Gastroesophageal sphincter (tissue), 4 donors: Measurements from ENCODE around the gene SPRYD3. TPM values are rescaled to one million over a fixed set of nuclear protein-coding genes. Genes with fewer than 3 reads are reported as not detected.

Experiments
- ATAC-seq: fragments of 150-250 bp; one replicate; pipeline ENCODE4 v1.9.1; 2016; ENCODE audit warnings: mild to moderate bottlenecking, moderate library complexity
- H3K27ac ChIP-seq, 4 donors: fragments of 200-600 bp; sonication (generic) in 3 of 4; 1 replicate in 3 of 4; 2 replicates in 1 of 4; pipeline ENCODE4 v1.5.1; 2016 to 2019
- H3K27me3 ChIP-seq: fragments of 200-600 bp; sonication (generic); one replicate; pipeline ENCODE4 v1.5.1; 2019
- H3K36me3 ChIP-seq, 2 donors: fragments of 200-600 bp; sonication (generic); one replicate each; pipeline ENCODE4 v1.5.1; 2019; ENCODE audit warnings: control low read depth in 1 of 2
- H3K4me1 ChIP-seq, 3 donors: fragments of 200-600 bp; sonication (generic); 1 replicate in 2 of 3; 2 replicates in 1 of 3; pipeline ENCODE4 v1.5.1; 2016 to 2019; ENCODE audit warnings: control low read depth in 2 of 3
- H3K4me3 ChIP-seq, 2 donors: fragments of 200-600 bp; sonication (generic); one replicate each; pipeline ENCODE4 v1.5.1; 2019; ENCODE audit warnings: mild to moderate bottlenecking in 1 of 2, moderate library complexity in 1 of 2
- H3K9me3 ChIP-seq, 3 donors: fragments of 200-600 bp; sonication (generic); one replicate each; pipeline ENCODE4 v1.5.1; 2017 to 2019; ENCODE audit warnings: control low read depth in 2 of 3
- EP300 ChIP-seq: sonication (generic); formaldehyde crosslinking; IDR thresholded peaks from one replicate; pipeline ENCODE4 v1.6.1; 2017; ENCODE audit warnings: antibody characterized with exemption, mild to moderate bottlenecking
- POLR2A ChIP-seq, 2 donors: fragments of 450-650 bp; IDR thresholded peaks; one replicate each; pipeline ENCODE4 v1.6.1; 2017; ENCODE audit warnings: antibody characterized with exemption in 2 of 2, mild to moderate bottlenecking in 2 of 2, moderate library complexity in 1 of 2
- POLR2AphosphoS5 ChIP-seq: sonication (generic); formaldehyde crosslinking; IDR thresholded peaks from one replicate; pipeline ENCODE4 v1.6.1; 2017; ENCODE audit warnings: antibody characterized with exemption
- WGBS, 2 donors: methylation state at CpG; one replicate each; pipeline ENCODE4 v1.1.5; 2018; ENCODE audit warnings: low coverage in 1 of 2; 5-methylcytosine and 5-hydroxymethylcytosine counted together
- total RNA-seq, 4 donors: library from RNA; depleted of rRNA; stranded (reverse); fragments of >200 nt; gene quantifications; one replicate each; pipeline ENCODE4 v1.1.0, GENCODE V29; 2016
- TF ChIP-seq, protein P1 (sequence below), 4 experiments: fragments of 200-600 bp in 2 of 4; fragments of 450-650 bp in 2 of 4; sonication (generic) in 1 of 4; IDR thresholded peaks; one replicate each; pipeline ENCODE4 v1.5.1; 2017 to 2019; ENCODE audit warnings: antibody characterized with exemption in 4 of 4, mild to moderate bottlenecking in 2 of 4, moderate library complexity in 2 of 4

SPRYD3 gene
- total RNA-seq, 4 donors from 2014 or later: 79.1 to 137 (median 110) TPM

DNA sequence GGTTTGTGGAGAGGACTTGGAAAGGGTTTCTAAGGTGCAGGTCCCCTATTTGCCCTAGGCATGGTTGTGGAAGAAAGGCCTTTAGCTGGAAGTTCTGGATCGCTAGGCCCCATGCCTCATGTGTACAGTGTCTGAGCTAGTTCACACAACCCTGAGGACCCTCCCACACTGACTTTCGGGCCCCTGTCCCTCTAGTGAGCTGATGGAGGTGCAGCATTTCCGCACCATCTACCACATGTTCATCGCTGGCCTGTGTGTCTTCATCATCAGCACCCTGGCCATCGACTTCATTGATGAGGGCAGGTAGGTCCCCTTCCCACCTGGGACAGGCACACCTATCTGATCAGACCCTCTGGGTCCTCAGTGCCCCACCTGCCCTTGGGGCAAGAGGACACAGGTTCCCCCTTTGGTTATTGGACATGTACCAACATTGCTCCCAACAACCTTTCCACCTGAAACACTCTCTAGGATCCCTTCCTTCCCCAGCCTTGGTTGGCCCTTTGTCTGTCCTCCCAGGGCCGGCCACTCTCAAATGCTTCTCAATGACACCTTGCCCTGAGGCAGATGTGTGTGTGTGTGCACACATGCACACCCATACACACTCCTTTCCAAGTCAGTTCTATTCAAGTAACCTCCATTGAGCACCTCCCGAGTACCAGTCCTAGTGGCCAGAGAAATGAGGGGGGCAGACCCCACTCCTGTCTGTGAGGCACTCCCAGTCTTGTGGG lies 26.7 kb upstream of the SPRYD3 start:
- no peak overlapping the region for H3K27ac ChIP-seq
- no peak for ATAC-seq
- WGBS, 2 donors: 96 to 100% methylated on average over 5 of the region's 7 CpGs
- H3K4me1 ChIP-seq: peaks cover 0 to 41% (median 5%) of the 10 kb centered on the region in 3 donors
- H3K27me3 ChIP-seq: no peaks in the 10 kb centered on the region
- H3K4me3 ChIP-seq: no peak overlapping the region
- H3K36me3 ChIP-seq: peaks cover 0 to 22% of the 10 kb centered on the region in 2 donors
- TF ChIP-seq EP300: no peak
- no peak for TF ChIP-seq POLR2AphosphoS5
- TF ChIP-seq POLR2A (IDR thresholded peaks at IDR 0.05): no peak
- TF ChIP-seq, protein P1, sequence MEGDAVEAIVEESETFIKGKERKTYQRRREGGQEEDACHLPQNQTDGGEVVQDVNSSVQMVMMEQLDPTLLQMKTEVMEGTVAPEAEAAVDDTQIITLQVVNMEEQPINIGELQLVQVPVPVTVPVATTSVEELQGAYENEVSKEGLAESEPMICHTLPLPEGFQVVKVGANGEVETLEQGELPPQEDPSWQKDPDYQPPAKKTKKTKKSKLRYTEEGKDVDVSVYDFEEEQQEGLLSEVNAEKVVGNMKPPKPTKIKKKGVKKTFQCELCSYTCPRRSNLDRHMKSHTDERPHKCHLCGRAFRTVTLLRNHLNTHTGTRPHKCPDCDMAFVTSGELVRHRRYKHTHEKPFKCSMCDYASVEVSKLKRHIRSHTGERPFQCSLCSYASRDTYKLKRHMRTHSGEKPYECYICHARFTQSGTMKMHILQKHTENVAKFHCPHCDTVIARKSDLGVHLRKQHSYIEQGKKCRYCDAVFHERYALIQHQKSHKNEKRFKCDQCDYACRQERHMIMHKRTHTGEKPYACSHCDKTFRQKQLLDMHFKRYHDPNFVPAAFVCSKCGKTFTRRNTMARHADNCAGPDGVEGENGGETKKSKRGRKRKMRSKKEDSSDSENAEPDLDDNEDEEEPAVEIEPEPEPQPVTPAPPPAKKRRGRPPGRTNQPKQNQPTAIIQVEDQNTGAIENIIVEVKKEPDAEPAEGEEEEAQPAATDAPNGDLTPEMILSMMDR (IDR thresholded peaks at IDR 0.05): no peak
- H3K9me3 ChIP-seq: no peaks in the 10 kb centered on the region

GRCh38 chr12:53105256-53105655 lies 26.1 kb upstream of the SPRYD3 start:
- Histone ChIP-seq H3K27ac (no peak overlapping the region), H3K27me3 (no peaks in the 10 kb centered on the region), H3K36me3 (peaks cover 0 to 28% of the 10 kb centered on the region in 2 donors), H3K4me1 (peaks cover 4 to 47% (median 5%) of the 10 kb centered on the region in 3 donors), H3K9me3 (no peaks in the 10 kb centered on the region), H3K4me3 (no peak overlapping the region)
- no peak for ATAC-seq
- 86 to 95% methylated on average over 5 to 6 of the region's 8 CpGs for WGBS, 2 donors
- TF ChIP-seq POLR2AphosphoS5 (no peak), POLR2A (IDR thresholded peaks at IDR 0.05) (no peak), EP300 (no peak)
- TF ChIP-seq, protein P1 (IDR thresholded peaks at IDR 0.05): no peak

DNA sequence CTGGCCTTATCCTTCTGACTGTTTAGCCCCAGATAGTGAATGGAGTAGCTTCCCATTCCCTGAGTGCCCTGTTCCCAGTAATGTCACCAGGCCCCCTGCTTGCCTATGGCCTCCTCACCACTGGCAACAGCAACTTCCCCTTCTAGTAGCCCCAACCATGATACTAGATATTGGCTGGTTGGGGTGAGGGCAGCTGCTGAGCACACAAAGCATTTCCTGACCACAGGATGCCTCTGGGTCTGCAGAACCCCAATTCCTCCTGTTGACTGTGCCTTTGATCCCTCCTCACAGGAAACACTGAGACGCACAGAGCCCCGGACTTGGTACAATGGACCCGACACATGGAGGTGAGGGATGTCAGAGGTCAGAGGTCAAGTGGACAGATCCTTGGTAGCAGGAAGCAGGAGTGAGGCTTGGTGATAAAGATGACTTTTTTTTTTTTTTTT lies 24.7 kb upstream of the SPRYD3 start:
- TF ChIP-seq, protein P1 (IDR thresholded peaks at IDR 0.05): no peak
- TF ChIP-seq POLR2AphosphoS5 (no peak), POLR2A (IDR thresholded peaks at IDR 0.05) (no peak), EP300 (no peak)
- Histone ChIP-seq H3K9me3 (no peaks in the 10 kb centered on the region), H3K27ac (peak overlapping the region in 1 of 4 donors; percentile 14), H3K4me1 (peaks cover 5 to 58% (median 10%) of the 10 kb centered on the region in 3 donors), H3K4me3 (no peak overlapping the region), H3K36me3 (peaks cover 0 to 28% of the 10 kb centered on the region in 2 donors), H3K27me3 (no peaks in the 10 kb centered on the region)
- no CpG with 5 or more reads among the region's 3 CpGs for WGBS, 2 donors
- ATAC-seq: no peak

GRCh38 chr12:53102883-53103807 lies 24.0 kb upstream of the SPRYD3 start, which contains the start of gene SOAT2:
Gene SOAT2, plus strand, starts transcription at chr12:53103486. Its CDS starts 92 bp downstream, at chr12:53103578.
- no peak for ATAC-seq
- H3K4me1 ChIP-seq: peaks cover 5 to 61% (median 17%) of the 10 kb centered on the region in 3 donors
- H3K9me3 ChIP-seq: no peaks in the 10 kb centered on the region
- H3K4me3 ChIP-seq: no peak within 1 kb of the TSS
- H3K36me3 ChIP-seq: peaks cover 0 to 28% of the 10 kb centered on the region in 2 donors
- H3K27me3 ChIP-seq: no peaks in the 10 kb centered on the region
- TF ChIP-seq, protein P1 (IDR thresholded peaks at IDR 0.05): no peak
- no peak for TF ChIP-seq POLR2AphosphoS5
- no peak for TF ChIP-seq EP300
- no peak for TF ChIP-seq POLR2A (IDR thresholded peaks at IDR 0.05)
- WGBS, 2 donors: 79 to 88% methylated on average over 4 to 8 of the region's 23 CpGs
- peak within 1 kb of the TSS in 2 of 4 donors; percentile 12 to 18 for H3K27ac ChIP-seq
